GM12891 (cell line): ENCODE results near the gene DDX41.

ENCODE experiments used
- DNase-seq: peaks from one replicate; pipeline ENCODE4 v3.0.0; 2011; ENCODE audit warnings: low spot score; ENCODE audit not compliant: insufficient read length
- FAIRE-seq: peaks from 2 replicates; lab custom pipeline; 2011; peaks lifted over from hg19 to GRCh38; lab: Jason Lieb, UNC
- PAX5 ChIP-seq: IDR thresholded peaks from 2 replicates; pipeline ENCODE4 v1.6.1; 2011; ENCODE audit warnings: low read length, moderate library complexity, mild to moderate bottlenecking; ENCODE audit not compliant: insufficient read depth, severe bottlenecking
- POLR2A ChIP-seq: IDR thresholded peaks from 2 replicates; pipeline ENCODE4 v1.6.1; 2011; ENCODE audit warnings: low read depth, low read length, control low read depth
- POLR2AphosphoS5 ChIP-seq: IDR thresholded peaks from 2 replicates; pipeline ENCODE4 v1.6.1; 2011; ENCODE audit warnings: low read depth, low read length, control low read depth
- POU2F2 ChIP-seq: IDR thresholded peaks from 2 replicates; pipeline ENCODE4 v1.6.1; 2011; ENCODE audit warnings: low read depth, mild to moderate bottlenecking, control low read depth, low read length, moderate library complexity
- SPI1 ChIP-seq: IDR thresholded peaks from 2 replicates; pipeline ENCODE4 v1.6.1; 2011; ENCODE audit warnings: low read depth, low read length, control low read depth
- TAF1 ChIP-seq: IDR thresholded peaks from 2 replicates; pipeline ENCODE4 v1.6.1; 2011; ENCODE audit warnings: low read depth, low read length, control low read depth

The DDX41 gene

GRCh38 chr5:177483994-177484901 is 32.5 kb downstream of the DDX41 start:
- no peak for DNase-seq
- FAIRE-seq: no peak
- TF ChIP-seq POLR2AphosphoS5 (peak; percentile 47; the same call in 1 of the 2 replicates), PAX5 (no peak)

GRCh38 chr5:177483042-177483441 is 33.7 kb downstream of the DDX41 start:
- no peak for TF ChIP-seq SPI1
- TF ChIP-seq PAX5: no peak
- TF ChIP-seq POLR2A: no peak
- no peak for TF ChIP-seq POU2F2
- no peak for TF ChIP-seq TAF1
- no peak for TF ChIP-seq POLR2AphosphoS5

DNA sequence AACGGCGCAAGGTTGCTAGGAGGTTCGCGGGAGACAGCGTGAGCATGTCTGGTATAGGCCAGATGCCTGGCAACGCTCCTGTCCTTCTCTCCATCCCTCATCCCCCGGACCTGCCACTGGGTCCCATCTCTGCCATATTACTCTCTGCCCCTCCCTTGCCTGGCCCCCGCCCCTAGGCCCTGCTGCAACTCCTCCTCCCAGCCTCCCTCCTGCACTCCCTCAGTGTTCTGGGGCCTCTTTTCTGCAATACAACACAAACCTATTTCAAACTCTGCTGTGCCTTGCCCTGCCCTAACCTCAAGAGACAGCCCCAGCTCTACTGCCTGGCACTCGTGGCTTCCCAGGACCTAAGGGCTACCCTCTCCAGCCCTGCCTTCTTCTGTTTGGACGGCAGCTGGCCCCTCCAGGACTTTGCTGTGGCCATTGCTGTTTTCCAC is 34.4 kb downstream of the DDX41 start:
- FAIRE-seq (no peak), DNase-seq (no peak)
- no peak for TF ChIP-seq POU2F2
- TF ChIP-seq TAF1: no peak
- TF ChIP-seq POLR2A: 0 out of 2 replicates have a peak, but pooled peaks have one; percentile 33
- TF ChIP-seq SPI1: no peak
- TF ChIP-seq PAX5: no peak
- TF ChIP-seq POLR2AphosphoS5: 0 out of 2 replicates have a peak, but pooled peaks have one; percentile 19

More at GRCh38 chr5:177483042-177483441, 33.7 kb downstream of the DDX41 start:
- FAIRE-seq (no peak), DNase-seq (no peak)

GRCh38 chr5:177479774-177480173 is 37.0 kb downstream of the DDX41 start:
- DNase-seq: no peak
- TF ChIP-seq POLR2A (no peak), SPI1 (peak; percentile 49)
- no peak for FAIRE-seq

DNA sequence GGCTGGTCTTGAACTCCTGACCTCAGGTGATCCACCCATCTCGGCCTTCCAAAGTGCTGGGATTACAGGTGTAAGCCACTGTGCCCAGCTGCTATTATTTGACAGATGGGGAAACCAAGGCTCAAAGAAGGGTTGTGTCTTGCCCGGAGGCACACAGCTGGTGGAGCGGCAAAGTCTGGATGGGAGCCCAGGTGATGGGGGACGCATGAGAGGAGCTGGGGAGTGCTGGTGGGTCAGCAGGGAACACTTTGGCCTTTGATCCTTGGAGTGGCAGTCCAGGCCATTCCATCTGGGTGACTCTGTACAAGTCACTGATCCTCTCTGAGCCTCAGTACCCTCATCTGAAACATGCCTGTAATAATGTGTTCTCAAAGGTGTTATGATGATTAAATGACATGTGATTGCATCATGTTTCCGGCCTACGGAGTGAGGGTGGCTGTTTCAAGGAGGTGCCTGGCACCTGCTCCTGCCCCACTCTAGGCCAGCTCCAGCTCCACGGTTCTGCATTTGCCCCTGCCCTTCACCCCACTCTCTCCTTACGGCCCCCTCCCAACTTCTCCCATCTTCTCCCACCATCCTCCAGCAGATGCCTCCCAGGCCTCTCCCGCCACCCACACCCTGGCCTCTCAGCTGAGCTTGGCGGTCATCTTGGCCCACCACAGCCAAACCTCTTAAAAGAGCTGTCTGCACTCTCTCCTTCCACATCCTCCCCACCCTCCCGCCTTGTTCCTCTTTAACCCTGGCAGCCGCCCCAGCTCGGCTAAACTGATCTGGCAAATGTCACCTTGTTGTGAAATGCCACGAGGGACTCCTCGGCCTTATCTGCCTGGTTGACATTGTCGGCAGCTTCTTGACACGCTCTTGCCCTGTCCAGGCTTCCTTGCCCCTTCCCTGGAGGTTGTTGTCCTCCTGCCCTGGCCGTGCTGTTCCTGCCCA is 37.8 kb downstream of the DDX41 start:
- TF ChIP-seq POU2F2 (no peak), SPI1 (no peak), POLR2AphosphoS5 (no peak; the same call in 1 of the 2 replicates), TAF1 (no peak), POLR2A (no peak), PAX5 (no peak)
- no peak for DNase-seq
- no peak for FAIRE-seq

GRCh38 chr5:177477701-177478477 is 38.9 kb downstream of the DDX41 start:
- no peak for TF ChIP-seq PAX5
- no peak for TF ChIP-seq POU2F2
- no peak for TF ChIP-seq POLR2AphosphoS5
- TF ChIP-seq TAF1: no peak
- TF ChIP-seq POLR2A: no peak
- TF ChIP-seq SPI1: no peak
- DNase-seq (no peak), FAIRE-seq (no peak)

GRCh38 chr5:177476531-177477233 is 40.1 kb downstream of the DDX41 start:
- TF ChIP-seq POU2F2 (no peak), SPI1 (no peak), POLR2AphosphoS5 (no peak), PAX5 (no peak), TAF1 (no peak), POLR2A (no peak)
- DNase-seq (no peak), FAIRE-seq (no peak)

- no peak for DNase-seq
- FAIRE-seq: no peak
- TF ChIP-seq POU2F2: no peak
- no peak for TF ChIP-seq PAX5
- no peak for TF ChIP-seq TAF1
Measured at GRCh38 chr5:177475563-177476427, 41.0 kb downstream of the DDX41 start.
